Osteoblast (primary cell): ENCODE data around the gene KRT81. TPM values are rescaled to one million over a fixed set of nuclear protein-coding genes. Genes with fewer than 3 reads are reported as not detected.

Experiments used
- DNase-seq: peaks from one replicate; pipeline ENCODE4 v3.0.0; 2011; ENCODE audit warnings: low spot score, mixed read lengths; ENCODE audit not compliant: insufficient read length; ENCODE audit errors: missing footprints
- H2AFZ ChIP-seq: 2 replicates; pipeline ENCODE4 v1.6.0; 2011; ENCODE audit warnings: mild to moderate bottlenecking, low read length
- H3K27ac ChIP-seq: 2 replicates; pipeline ENCODE4 v1.5.1; 2011; ENCODE audit warnings: mild to moderate bottlenecking, low read depth, low read length, moderate library complexity
- H3K27me3 ChIP-seq: 2 replicates; pipeline ENCODE4 v1.6.0; 2012; ENCODE audit warnings: mild to moderate bottlenecking, control low read depth, inconsistent platforms, low read length, moderate library complexity; ENCODE audit not compliant: insufficient read depth
- H3K36me3 ChIP-seq: 2 replicates; pipeline ENCODE4 v1.5.1; 2011; ENCODE audit warnings: mild to moderate bottlenecking, low read length, control low read depth, moderate library complexity; ENCODE audit not compliant: insufficient read depth
- H3K4me1 ChIP-seq: 2 replicates; pipeline ENCODE4 v1.5.1; 2011; ENCODE audit warnings: mild to moderate bottlenecking, low read length, control low read depth, moderate library complexity; ENCODE audit not compliant: insufficient read depth
- H3K4me2 ChIP-seq: 2 replicates; pipeline ENCODE4 v1.6.0; 2011; ENCODE audit warnings: mild to moderate bottlenecking, low read length; ENCODE audit not compliant: insufficient read depth
- H3K4me3 ChIP-seq: fragments of 200-600 bp; sonication (generic); 3 replicates; pipeline ENCODE4 v1.5.1; 2012; ENCODE audit warnings: mild to moderate bottlenecking, low read length, inconsistent platforms; ENCODE audit not compliant: insufficient read depth
- H3K79me2 ChIP-seq: 2 replicates; pipeline ENCODE4 v1.6.0; 2012; ENCODE audit warnings: mild to moderate bottlenecking, low read length, control low read depth, inconsistent platforms; ENCODE audit not compliant: insufficient read depth
- H3K9me3 ChIP-seq: 2 replicates; pipeline ENCODE4 v1.5.1; 2011; ENCODE audit warnings: low read depth, low read length, control low read depth
- H4K20me1 ChIP-seq: 2 replicates; pipeline ENCODE4 v1.6.0; 2012; ENCODE audit warnings: mild to moderate bottlenecking, low read length, control low read depth; ENCODE audit not compliant: insufficient read depth
- CTCF ChIP-seq: IDR thresholded peaks from 2 replicates; pipeline ENCODE4 v1.5.1; 2011; ENCODE audit warnings: mild to moderate bottlenecking, low read depth, low read length, moderate library complexity; ENCODE audit errors: extremely low read depth
- total RNA-seq: library from RNA; depleted of rRNA; stranded (reverse); fragments of >200 nt; gene quantifications from 2 replicates; pipeline ENCODE4 v1.2.3, GENCODE V29; 2012

KRT81 gene
- total RNA-seq, 1 donor, result not detected

DNA sequence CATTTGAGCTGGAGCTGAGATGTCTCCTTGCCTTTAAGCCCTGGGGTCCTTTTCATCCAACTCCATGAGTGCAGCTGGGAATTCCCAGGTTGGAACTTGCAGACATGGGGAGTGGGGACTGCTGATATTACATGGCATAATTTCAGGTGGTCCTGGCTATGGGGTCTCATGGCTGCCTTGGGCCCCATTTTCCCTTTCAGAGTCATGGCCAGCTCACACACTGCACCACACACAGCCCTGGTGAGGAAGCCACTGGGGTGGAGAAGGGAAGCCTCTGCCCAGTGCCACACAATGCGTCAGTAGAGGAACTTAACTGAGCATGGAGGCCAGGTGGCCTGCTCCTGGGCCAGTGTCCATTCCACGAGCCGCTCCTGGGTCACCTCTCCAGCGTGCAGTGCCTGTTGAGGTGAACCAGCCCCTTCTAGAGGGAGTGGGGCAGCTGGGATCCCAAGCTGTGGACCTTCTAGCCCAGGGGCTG, 34.2 kb downstream of the KRT81 start:
- no peak for TF ChIP-seq CTCF
- peaks cover 30% of the 10 kb centered on the region for H3K27me3 ChIP-seq
- no peak overlapping the region for H3K4me2 ChIP-seq

GRCh38 chr12:52256584-52256935, 34.8 kb downstream of the KRT81 start:
- peak; percentile 58 for DNase-seq
- Histone ChIP-seq H3K4me2 (no peak overlapping the region), H3K4me3 (no peak overlapping the region), H3K27me3 (peaks cover 30% of the 10 kb centered on the region), H3K9me3 (no peaks in the 10 kb centered on the region), H2AFZ (no peak overlapping the region), H3K4me1 (peaks cover 21% of the 10 kb centered on the region), H3K36me3 (no peaks in the 10 kb centered on the region), H3K79me2 (no peaks in the 10 kb centered on the region), H4K20me1 (no peaks in the 10 kb centered on the region), H3K27ac (no peak overlapping the region)
- no peak for TF ChIP-seq CTCF

More for the DNA sequence above, 34.2 kb downstream of the KRT81 start:
- H3K27ac ChIP-seq, result no peak overlapping the region
- H2AFZ ChIP-seq, result no peak overlapping the region
- no peaks in the 10 kb centered on the region for H4K20me1 ChIP-seq
- DNase-seq, result peak; percentile 71
- no peaks in the 10 kb centered on the region for H3K79me2 ChIP-seq
- no peaks in the 10 kb centered on the region for H3K36me3 ChIP-seq
- no peaks in the 10 kb centered on the region for H3K9me3 ChIP-seq
- no peak overlapping the region for H3K4me3 ChIP-seq
- H3K4me1 ChIP-seq, result peaks cover 21% of the 10 kb centered on the region

DNA sequence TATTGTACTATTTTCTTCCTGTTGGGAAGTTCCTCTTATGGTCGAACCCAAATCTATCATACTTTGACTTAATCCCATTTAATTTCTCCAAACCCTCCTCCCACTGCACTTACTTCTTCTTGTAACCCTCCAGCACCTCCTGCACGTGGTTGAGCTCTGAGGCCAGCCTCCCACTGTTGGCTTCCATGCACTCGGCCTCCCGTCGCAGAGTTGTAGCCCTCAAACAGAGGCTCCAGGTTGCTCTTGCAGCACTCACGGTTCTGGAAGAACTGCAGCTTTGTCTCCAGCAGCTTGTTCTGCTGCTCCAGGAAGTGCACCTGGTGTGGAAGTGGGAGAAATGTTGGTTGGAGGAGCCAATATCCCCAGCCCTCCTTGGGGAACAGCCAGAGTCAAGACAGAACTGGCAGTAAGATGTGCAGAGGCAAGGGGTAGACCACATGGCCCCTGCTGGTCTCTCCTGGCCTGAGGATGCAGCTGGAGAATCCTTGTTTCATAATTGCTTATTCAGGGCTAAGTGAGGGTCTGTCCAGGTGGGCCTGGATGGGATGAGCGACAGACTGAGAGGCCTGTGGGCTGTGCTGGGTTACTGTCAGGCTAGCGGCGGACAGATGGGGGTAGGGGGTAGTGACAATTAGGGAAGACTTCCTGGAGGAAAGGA, 35.3 kb downstream of the KRT81 start:
- Histone ChIP-seq H3K27me3 (peaks cover 30% of the 10 kb centered on the region), H3K27ac (no peak overlapping the region), H3K79me2 (no peaks in the 10 kb centered on the region), H3K4me2 (no peak overlapping the region), H3K36me3 (no peaks in the 10 kb centered on the region), H4K20me1 (no peaks in the 10 kb centered on the region), H3K9me3 (no peaks in the 10 kb centered on the region), H2AFZ (no peak overlapping the region), H3K4me1 (peaks cover 17% of the 10 kb centered on the region), H3K4me3 (no peak overlapping the region)
- no peak for TF ChIP-seq CTCF
- peak; percentile 56 for DNase-seq

DNA sequence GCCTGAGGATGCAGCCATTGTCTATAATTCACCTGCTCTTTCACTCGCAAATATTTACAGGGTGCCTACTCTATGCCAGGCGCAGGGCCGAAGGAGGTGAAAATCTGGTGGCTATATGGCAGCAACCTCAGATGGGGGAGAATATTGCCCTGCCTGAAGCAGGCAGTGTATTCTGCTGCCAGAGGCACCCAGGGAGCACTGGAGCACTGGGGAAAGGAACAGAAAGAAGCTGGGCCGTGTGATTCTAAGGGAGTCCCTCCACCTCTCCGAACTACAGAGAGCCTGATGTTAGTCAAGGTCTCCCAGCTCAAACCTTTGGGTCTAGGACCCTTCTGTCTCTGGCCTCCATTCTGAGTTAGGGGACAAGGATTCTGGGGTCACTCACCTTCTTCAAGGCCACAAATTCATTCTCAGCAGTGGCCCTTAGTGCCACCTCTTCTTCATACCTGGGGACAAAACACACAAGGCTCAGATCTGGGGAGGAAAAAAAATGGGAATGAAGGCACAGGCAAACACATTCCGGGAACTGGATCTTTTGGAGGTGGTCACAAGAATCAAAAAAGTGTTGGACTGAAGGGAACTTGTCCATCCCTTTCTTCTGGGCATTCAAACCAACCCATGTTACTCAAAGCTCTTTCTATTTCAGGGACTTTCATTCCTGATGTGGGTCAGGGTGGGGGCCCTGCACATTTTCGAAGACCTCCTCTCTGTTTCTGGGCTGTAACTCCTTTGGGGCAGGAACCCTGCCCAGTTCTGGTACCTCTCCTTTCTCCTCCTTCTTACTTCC, 36.2 kb downstream of the KRT81 start:
- no peaks in the 10 kb centered on the region for H3K9me3 ChIP-seq
- H3K27ac ChIP-seq, result no peak overlapping the region
- peak; percentile 73 for DNase-seq
- no peak for TF ChIP-seq CTCF
- H3K4me1 ChIP-seq, result peaks cover 9% of the 10 kb centered on the region
- H3K36me3 ChIP-seq, result no peaks in the 10 kb centered on the region
- no peak overlapping the region for H3K4me3 ChIP-seq
- H3K27me3 ChIP-seq, result peaks cover 30% of the 10 kb centered on the region
- no peak overlapping the region for H3K4me2 ChIP-seq
- H3K79me2 ChIP-seq, result no peaks in the 10 kb centered on the region
- no peaks in the 10 kb centered on the region for H4K20me1 ChIP-seq
- H2AFZ ChIP-seq, result no peak overlapping the region
